Esophagus (tissue), 2 donors: ENCODE results near the gene SYT12. TPM values are rescaled to one million over a fixed set of nuclear protein-coding genes. Genes with fewer than 3 reads are reported as not detected.

Experiments used
- H3K27ac ChIP-seq, 2 donors: one replicate each; pipeline ENCODE4 v1.5.1; 2013; ENCODE audit warnings: low read depth in 2 of 2, mild to moderate bottlenecking in 2 of 2, inconsistent platforms in 1 of 2, low read length in 1 of 2, moderate library complexity in 1 of 2
- H3K27me3 ChIP-seq, 2 donors: one replicate each; pipeline ENCODE4 v1.6.1; 2013; ENCODE audit warnings: low read length in 2 of 2, control low read depth in 1 of 2, mild to moderate bottlenecking in 1 of 2; ENCODE audit not compliant: insufficient read depth in 2 of 2, control insufficient read depth in 1 of 2
- H3K36me3 ChIP-seq, 2 donors: one replicate each; pipeline ENCODE4 v1.6.1; 2013; ENCODE audit warnings: low read length in 1 of 2; ENCODE audit not compliant: control insufficient read depth in 2 of 2, insufficient read depth in 2 of 2
- H3K4me1 ChIP-seq, 2 donors: one replicate each; pipeline ENCODE4 v1.6.1; 2013; ENCODE audit warnings: low read length in 1 of 2; ENCODE audit not compliant: control insufficient read depth in 2 of 2, insufficient read depth in 2 of 2
- H3K4me3 ChIP-seq, 2 donors: one replicate each; pipeline ENCODE4 v1.5.1; 2013; ENCODE audit warnings: low read length in 2 of 2, mild to moderate bottlenecking in 2 of 2, low read depth in 1 of 2, moderate library complexity in 1 of 2
- H3K9me3 ChIP-seq, 2 donors: one replicate each; pipeline ENCODE4 v1.6.1; 2013; ENCODE audit warnings: mild to moderate bottlenecking in 2 of 2, low read depth in 1 of 2, low read length in 1 of 2, moderate library complexity in 1 of 2; ENCODE audit not compliant: control insufficient read depth in 2 of 2, insufficient read depth in 1 of 2
- WGBS, 2 donors: extraction: QIAGEN DNeasy Blood & Tissue Kit; methylation state at CpG; one replicate each; pipeline ENCODE4 v1.1.7; 2013; 5-methylcytosine and 5-hydroxymethylcytosine counted together
- polyA plus RNA-seq, 2 donors: library from polyadenylated mRNA; stranded (reverse); fragments of 200-250 nt; gene quantifications; one replicate each; pipeline ENCODE4 v1.2.3, GENCODE V29; 2013
- donor health status: healthy with polysubstance abuse.
- donor health status: Bipolar disorder and iron deficiency.

Gene SYT12
- polyA plus RNA-seq, 2 donors, result 0.53 TPM

- WGBS, 2 donors, result 79 to 81% methylated on average over 6 of the region's 6 CpGs
- H3K27ac ChIP-seq, result no peak overlapping the region
These were observed 11.4 kb downstream of the SYT12 start for GRCh38 chr11:67034350-67034749.

GRCh38 chr11:67040147-67040546 is 17.2 kb downstream of the SYT12 start:
- 76 to 81% methylated on average over 12 of the region's 12 CpGs for WGBS, 2 donors
- Histone ChIP-seq H3K4me3 (no peak overlapping the region), H3K27ac (no peak overlapping the region), H3K27me3 (no peaks in the 10 kb centered on the region), H3K9me3 (no peaks in the 10 kb centered on the region), H3K4me1 (no peaks in the 10 kb centered on the region), H3K36me3 (no peaks in the 10 kb centered on the region)

More at GRCh38 chr11:67034350-67034749, 11.4 kb downstream of the SYT12 start:
- Histone ChIP-seq H3K9me3 (no peaks in the 10 kb centered on the region), H3K4me3 (no peak overlapping the region), H3K36me3 (no peaks in the 10 kb centered on the region), H3K27me3 (no peaks in the 10 kb centered on the region), H3K4me1 (peaks cover 2 to 17% of the 10 kb centered on the region in 2 donors)

GRCh38 chr11:67041602-67042001 is 18.7 kb downstream of the SYT12 start:
- WGBS, 2 donors, result 75% methylated on average over 3 of the region's 3 CpGs
- Histone ChIP-seq H3K4me1 (no peaks in the 10 kb centered on the region), H3K27me3 (no peaks in the 10 kb centered on the region), H3K27ac (no peak overlapping the region), H3K4me3 (no peak overlapping the region), H3K9me3 (no peaks in the 10 kb centered on the region), H3K36me3 (no peaks in the 10 kb centered on the region)

GRCh38 chr11:67043572-67044349 is 20.8 kb downstream of the SYT12 start:
- H3K27ac ChIP-seq, result no peak overlapping the region
- no peaks in the 10 kb centered on the region for H3K9me3 ChIP-seq
- WGBS, 2 donors, result 82 to 84% methylated on average over 18 of the region's 18 CpGs
- H3K4me1 ChIP-seq, result no peaks in the 10 kb centered on the region
- no peak overlapping the region for H3K4me3 ChIP-seq
- H3K36me3 ChIP-seq, result no peaks in the 10 kb centered on the region
- H3K27me3 ChIP-seq, result no peaks in the 10 kb centered on the region

GRCh38 chr11:67044496-67044895 is 21.6 kb downstream of the SYT12 start:
- no peaks in the 10 kb centered on the region for H3K9me3 ChIP-seq
- no peaks in the 10 kb centered on the region for H3K36me3 ChIP-seq
- no peaks in the 10 kb centered on the region for H3K27me3 ChIP-seq
- H3K4me1 ChIP-seq, result no peaks in the 10 kb centered on the region
- H3K27ac ChIP-seq, result no peak overlapping the region
- H3K4me3 ChIP-seq, result no peak overlapping the region
- WGBS, 2 donors, result 59 to 70% methylated on average over 14 of the region's 14 CpGs

GRCh38 chr11:67045314-67045713 is 22.4 kb downstream of the SYT12 start:
- WGBS, 2 donors, result 49 to 65% methylated on average over 14 of the region's 14 CpGs
- Histone ChIP-seq H3K36me3 (no peaks in the 10 kb centered on the region), H3K4me1 (no peaks in the 10 kb centered on the region), H3K9me3 (no peaks in the 10 kb centered on the region), H3K27ac (no peak overlapping the region), H3K4me3 (no peak overlapping the region), H3K27me3 (no peaks in the 10 kb centered on the region)

GRCh38 chr11:67048515-67049130 is 25.7 kb downstream of the SYT12 start:
- Histone ChIP-seq H3K27me3 (no peaks in the 10 kb centered on the region), H3K36me3 (no peaks in the 10 kb centered on the region), H3K4me1 (no peaks in the 10 kb centered on the region), H3K27ac (no peak overlapping the region), H3K9me3 (no peaks in the 10 kb centered on the region), H3K4me3 (no peak overlapping the region)
- WGBS, 2 donors, result 89 to 93% methylated on average over 22 of the region's 22 CpGs

GRCh38 chr11:67050139-67050538 is 27.2 kb downstream of the SYT12 start:
- Histone ChIP-seq H3K9me3 (no peaks in the 10 kb centered on the region), H3K4me1 (peaks cover 0 to 2% of the 10 kb centered on the region in 2 donors), H3K4me3 (no peak overlapping the region), H3K27me3 (no peaks in the 10 kb centered on the region), H3K27ac (no peak overlapping the region), H3K36me3 (no peaks in the 10 kb centered on the region)
- WGBS, 2 donors, result 86 to 91% methylated on average over 3 of the region's 3 CpGs

GRCh38 chr11:67051180-67051893 is 28.4 kb downstream of the SYT12 start:
- peaks cover 0 to 10% of the 10 kb centered on the region in 2 donors for H3K4me1 ChIP-seq
- no peak overlapping the region for H3K27ac ChIP-seq
- WGBS, 2 donors, result 90 to 92% methylated on average over 9 of the region's 9 CpGs
- no peaks in the 10 kb centered on the region for H3K36me3 ChIP-seq
- H3K4me3 ChIP-seq, result no peak overlapping the region
- H3K27me3 ChIP-seq, result no peaks in the 10 kb centered on the region
- no peaks in the 10 kb centered on the region for H3K9me3 ChIP-seq
